GM12878 (cell line): ENCODE data around the gene HDAC9. TPM values are rescaled to one million over a fixed set of nuclear protein-coding genes. Genes with fewer than 3 reads are reported as not detected.

Experiments used
- ATAC-seq: fragments of 200-7000 bp; cut with Tn5 transposase; 3 replicates; pipeline ENCODE4 v1.9.1; 2020; ENCODE audit warnings: mild to moderate bottlenecking, moderate library complexity
- BruUV-seq: library from RNA; stranded (reverse); fragments of 400-500 nt; replicated peaks from 2 replicates; lab custom pipeline; 2021; lab: Mats Ljungman, UMichigan
- CTCF ChIA-PET: fragments of 300-600 bp; sonication (Branson Sonifier 250); formaldehyde crosslinking; extraction: SDS; loops from one replicate; lab custom pipeline; 2021; ENCODE audit warnings: inconsistent platforms; lab: Yijun Ruan, JAX
- POLR2A ChIA-PET: fragments of 350-600 bp; formaldehyde crosslinking; extraction: SDS; loops from one replicate; lab custom pipeline; 2021; ENCODE audit warnings: inconsistent platforms; lab: Charles Lee
- RAD21 ChIA-PET: fragments of 300-600 bp; sonication (Branson Sonifier 250); formaldehyde crosslinking; loops from one replicate; lab custom pipeline; 2023; ENCODE audit warnings: antibody characterized with exemption; ENCODE audit not compliant: unreplicated experiment; lab: Charles Lee
- SMC1A ChIA-PET: fragments of 300-600 bp; sonication (Branson Sonifier 250); formaldehyde crosslinking; loops from one replicate; lab custom pipeline; 2023; ENCODE audit not compliant: unreplicated experiment, uncharacterized antibody; lab: Charles Lee
- DNase-seq: peaks from one replicate; pipeline ENCODE4 v3.0.0-alpha.2; 2011; ENCODE audit warnings: low read depth, low spot score
- FAIRE-seq: peaks from 3 replicates; lab custom pipeline; 2011; peaks lifted over from hg19 to GRCh38; lab: Jason Lieb, UNC
- H2AFZ ChIP-seq: 2 replicates; pipeline ENCODE4 v1.6.0; 2011; ENCODE audit warnings: low read depth, low read length, control low read depth; ENCODE audit not compliant: control insufficient read depth
- H3K27ac ChIP-seq: 2 replicates; pipeline ENCODE4 v1.5.1; 2011; ENCODE audit warnings: control low read depth; ENCODE audit not compliant: control insufficient read depth, insufficient read depth
- H3K27me3 ChIP-seq, 2 experiments: replicated peaks in 1 of 2; 2 replicates each; pipeline versions ENCODE4 v1.6.0 to v1.6.1; 2011; ENCODE audit warnings: low read length in 1 of 2; ENCODE audit not compliant: control insufficient read depth in 2 of 2, insufficient read depth in 2 of 2
- H3K36me3 ChIP-seq, 2 experiments: 2 replicates each; pipeline ENCODE4 v1.5.1; 2011; ENCODE audit warnings: low read length in 1 of 2; ENCODE audit not compliant: control insufficient read depth in 2 of 2, insufficient read depth in 2 of 2
- H3K4me1 ChIP-seq: 2 replicates; pipeline ENCODE4 v1.6.1; 2011; ENCODE audit warnings: mild to moderate bottlenecking, low read length, moderate library complexity, mixed read lengths; ENCODE audit not compliant: control insufficient read depth, insufficient read depth
- H3K4me2 ChIP-seq: 2 replicates; pipeline ENCODE4 v1.6.0; 2011; ENCODE audit warnings: control low read depth; ENCODE audit not compliant: control insufficient read depth, insufficient read depth
- H3K4me3 ChIP-seq: fragments of 200-600 bp; sonication (generic); 2 replicates; pipeline ENCODE4 v1.5.1; 2016
- H3K79me2 ChIP-seq: 2 replicates; pipeline ENCODE4 v1.6.0; 2011; ENCODE audit warnings: low read length; ENCODE audit not compliant: control insufficient read depth, insufficient read depth
- H3K9ac ChIP-seq: 2 replicates; pipeline ENCODE4 v1.8.0; 2011; ENCODE audit warnings: low read length, control low read depth, mixed read lengths; ENCODE audit not compliant: control insufficient read depth, insufficient read depth
- H3K9me3 ChIP-seq: replicated peaks from 3 replicates; pipeline ENCODE4 v1.5.1; 2011; ENCODE audit warnings: mild to moderate bottlenecking, low read length; ENCODE audit not compliant: control insufficient read depth, insufficient read depth
- H4K20me1 ChIP-seq: 2 replicates; pipeline ENCODE4 v1.6.0; 2011; ENCODE audit not compliant: control insufficient read depth, insufficient read depth
- CUX1 ChIP-seq: IDR thresholded peaks from 2 replicates; pipeline ENCODE4 v1.6.1; 2012; ENCODE audit warnings: improper control_type of control experiment, low read depth, low read length; ENCODE audit not compliant: insufficient replicate concordance
- DPF2 ChIP-seq: fragments of 450-650 bp; IDR thresholded peaks from 2 replicates; pipeline ENCODE4 v1.6.1; 2017; ENCODE audit warnings: mild to moderate bottlenecking
- POLR2AphosphoS5 ChIP-seq: IDR thresholded peaks from 2 replicates; pipeline ENCODE4 v1.6.1; 2011; ENCODE audit warnings: mild to moderate bottlenecking, low read length, inconsistent platforms
- SIN3A ChIP-seq: IDR thresholded peaks from 2 replicates; pipeline ENCODE4 v1.6.1; 2012; ENCODE audit warnings: low read depth, low read length, improper control_type of control experiment
- TARDBP ChIP-seq: IDR thresholded peaks from 2 replicates; pipeline ENCODE4 v1.6.1; 2016; ENCODE audit warnings: borderline replicate concordance
- WGBS: methylation state at CpG from one replicate; pipeline ENCODE4 v1.1.6; 2016; ENCODE audit warnings: low lambda C conversion rate; ENCODE audit not compliant: insufficient replicate concordance, insufficient coverage; ENCODE audit errors: missing lambda C conversion rate; 5-methylcytosine and 5-hydroxymethylcytosine counted together
- in situ Hi-C: fragments of 300-500 bp; cut with MboI; formaldehyde crosslinking; loops from 9 replicates; pipeline ENCODE4 v1.14.3; 2018; ENCODE audit warnings: mixed read lengths
- intact Hi-C: fragments of 100-400 bp; cut with micrococcal nuclease; formaldehyde crosslinking; loops from one replicate; pipeline ENCODE4 v1.14.2; 2022; ENCODE audit not compliant: unreplicated experiment
- polyA plus RNA-seq, 11 experiments: library from polyadenylated mRNA; depleted of rRNA in 4 of 11; unstranded in 6 of 11; stranded (reverse) in 5 of 11; fragments of >200 nt; fragmentation: Nextera tagmentation in 4 of 11; fragmentation: Illumina TruSeq in 1 of 11; extraction: Ambion mirVana in 4 of 11; extraction: Trizol in 1 of 11; gene quantifications; 1 replicate in 1 of 11; 2 replicates in 10 of 11; pipeline versions ENCODE4 v1.2.1 to v1.2.3, GENCODE V29; 2011 to 2016; ENCODE audit warnings: inconsistent platforms in 2 of 11, missing spikeins in 2 of 11, low read depth in 1 of 11
- total RNA-seq, 4 experiments: library from RNA; depleted of rRNA in 3 of 4; stranded (reverse); fragments of >200 nt in 3 of 4; fragmentation: Illumina TruSeq in 1 of 4; extraction: Trizol in 1 of 4; gene quantifications; 2 replicates each; pipeline versions ENCODE4 v1.2.1 to v1.2.3, GENCODE V29; 2013 to 2021

HDAC9 gene
- total and polyA plus RNA-seq, 10 of the 15 experiments (the other 5 are each of a cell fraction or from before 2014, with no cell fraction given): 0.73 to 12.8 (median 0.92) TPM

- Histone ChIP-seq H4K20me1 (no peaks in the 10 kb centered on the region), H3K27ac (no peak overlapping the region), H3K9ac (no peak overlapping the region), H3K9me3 (no peaks in the 10 kb centered on the region), H3K4me2 (no peak overlapping the region), H3K4me3 (no peak overlapping the region), H3K4me1 (no peaks in the 10 kb centered on the region), H3K79me2 (no peaks in the 10 kb centered on the region), H3K27me3 (no peaks in the 10 kb centered on the region), H3K36me3 (no peaks in the 10 kb centered on the region), H2AFZ (no peak overlapping the region)
- 84% methylated on average over 2 of the region's 2 CpGs for WGBS
- no peak for FAIRE-seq
- ChIA-PET POLR2A (no interaction called here), SMC1A (interaction anchor here (0.7 to 1.2 kb wide), 4 partner anchors 10 to 42 kb away, joined by 3 to 4 read pairs (median 3); no protein-coding TSS in a partner anchor), CTCF (interaction anchor here (0.6 to 0.8 kb wide), 2 partner anchors 72 to 74 kb away, joined by 3 read pairs; no protein-coding TSS in a partner anchor), RAD21 (no interaction called here)
- no TSS peak for BruUV-seq
- in situ Hi-C loops (no loop called here), intact Hi-C loops (no loop called here)
- no peak for DNase-seq
- ATAC-seq: no peak
- TF ChIP-seq POLR2AphosphoS5 (no peak), DPF2 (no peak), CUX1 (no peak), TARDBP (no peak), SIN3A (no peak)
Observed at GRCh38 chr7:18768256-18768655, 272.7 kb downstream of the HDAC9 start.
